HepG2 (cell line): ENCODE data around the gene TATDN3. TPM values are rescaled to one million over a fixed set of nuclear protein-coding genes. Genes with fewer than 3 reads are reported as not detected.
A peak's percentile ranks its signal among the peaks of the same experiment; 100 is the strongest.

Experiments used
- ARHGAP35 ChIP-seq: sonication (generic); formaldehyde crosslinking; IDR thresholded peaks from 2 replicates; pipeline ENCODE4 v1.9.0; 2022; ENCODE audit warnings: mild to moderate bottlenecking, inconsistent platforms, moderate library complexity, missing genetic modification reagents, borderline replicate concordance
- BCLAF1 ChIP-seq: fragments of 450-650 bp; IDR thresholded peaks from 2 replicates; pipeline ENCODE4 v1.6.1; 2017; ENCODE audit warnings: mild to moderate bottlenecking
- DMAP1 ChIP-seq: IDR thresholded peaks from 2 replicates; pipeline ENCODE4 v1.6.1; 2016
- E2F5 ChIP-seq: sonication (generic); formaldehyde crosslinking; conservative IDR thresholded peaks from 2 replicates; pipeline ENCODE4 v1.4.0; 2020; ENCODE audit warnings: missing genetic modification reagents
- GATA4 ChIP-seq: sonication (generic); IDR thresholded peaks from 2 replicates; pipeline ENCODE4 v1.6.1; 2016; ENCODE audit warnings: antibody characterized with exemption, low read depth, borderline replicate concordance
- HDAC1 ChIP-seq: sonication (generic); formaldehyde crosslinking; IDR thresholded peaks from 2 replicates; pipeline ENCODE4 v1.5.1; 2020; ENCODE audit warnings: mild to moderate bottlenecking, missing genetic modification reagents
- KLF16 ChIP-seq, 2 experiments: sonication (generic) in 1 of 2; formaldehyde crosslinking in 1 of 2; IDR thresholded peaks; 2 replicates each; pipeline versions ENCODE4 v1.6.1 to v1.8.0; 2016 to 2023; ENCODE audit warnings: missing genetic modification reagents in 2 of 2, missing compliant biosample characterization in 1 of 2
- KLF9 ChIP-seq: IDR thresholded peaks from 2 replicates; pipeline ENCODE4 v1.6.1; 2016; ENCODE audit warnings: low read depth
- NPAS2 ChIP-seq: sonication (generic); formaldehyde crosslinking; IDR thresholded peaks from 2 replicates; pipeline ENCODE4 v1.8.0; 2022; ENCODE audit warnings: mild to moderate bottlenecking, missing genetic modification reagents, borderline replicate concordance
- RFX5 ChIP-seq: IDR thresholded peaks from 2 replicates; pipeline ENCODE4 v1.6.1; 2011; ENCODE audit warnings: low read depth, low read length, improper control_type of control experiment
- SAFB2 ChIP-seq: sonication (generic); formaldehyde crosslinking; IDR thresholded peaks from 2 replicates; pipeline ENCODE4 v1.5.1; 2020; ENCODE audit warnings: missing genetic modification reagents, low read depth, mild to moderate bottlenecking, borderline replicate concordance
- SNAI1 ChIP-seq: sonication (generic); formaldehyde crosslinking; IDR thresholded peaks from 2 replicates; pipeline ENCODE4 v1.5.0; 2020; ENCODE audit warnings: mild to moderate bottlenecking, missing genetic modification reagents, borderline replicate concordance
- SNAPC2 ChIP-seq: sonication (generic); formaldehyde crosslinking; IDR thresholded peaks from 2 replicates; pipeline ENCODE4 v1.8.1; 2022; ENCODE audit warnings: mild to moderate bottlenecking, missing genetic modification reagents
- SP2 ChIP-seq: sonication (generic); formaldehyde crosslinking; IDR thresholded peaks from 2 replicates; pipeline ENCODE4 v1.5.1; 2020; ENCODE audit warnings: mild to moderate bottlenecking, missing genetic modification reagents
- SRSF9 ChIP-seq: fragments of 200-400 bp; formaldehyde crosslinking; IDR thresholded peaks from 2 replicates; pipeline ENCODE4 v1.6.1; 2018; ENCODE audit warnings: borderline replicate concordance, mild to moderate bottlenecking, low read depth, low read length; ENCODE audit not compliant: insufficient read depth, poor library complexity, severe bottlenecking
- SUZ12 ChIP-seq: fragments of 150-350 bp; IDR thresholded peaks from 2 replicates; pipeline ENCODE4 v1.6.1; 2014; ENCODE audit warnings: low read depth, low read length
- ZBTB49 ChIP-seq: sonication (generic); formaldehyde crosslinking; IDR thresholded peaks from 2 replicates; pipeline ENCODE4 v1.4.0; 2020; ENCODE audit warnings: missing genetic modification reagents, borderline replicate concordance
- ZNF256 ChIP-seq: sonication (generic); formaldehyde crosslinking; conservative IDR thresholded peaks from 2 replicates; pipeline ENCODE4 v1.4.0; 2020; ENCODE audit warnings: missing genetic modification reagents
- ZNF331 ChIP-seq: sonication (generic); formaldehyde crosslinking; IDR thresholded peaks from 2 replicates; pipeline ENCODE4 v1.4.0; 2020; ENCODE audit warnings: missing genetic modification reagents
- ZNF350 ChIP-seq: sonication (generic); formaldehyde crosslinking; IDR thresholded peaks from 2 replicates; pipeline ENCODE4 v1.4.0; 2020; ENCODE audit warnings: mild to moderate bottlenecking, low read depth, missing genetic modification reagents, borderline replicate concordance
- ZNF441 ChIP-seq: sonication (generic); formaldehyde crosslinking; IDR thresholded peaks from 2 replicates; pipeline ENCODE4 v1.7.0; 2021; ENCODE audit warnings: missing genetic modification reagents, borderline replicate concordance
- ZNF672 ChIP-seq: sonication (generic); formaldehyde crosslinking; IDR thresholded peaks from 2 replicates; pipeline ENCODE4 v1.8.1; 2022; ENCODE audit warnings: missing genetic modification reagents
- ZNF747 ChIP-seq: sonication (generic); formaldehyde crosslinking; IDR thresholded peaks from 2 replicates; pipeline ENCODE4 v1.8.1; 2023; ENCODE audit warnings: missing genetic modification reagents, mild to moderate bottlenecking, borderline replicate concordance
- ZNF850 ChIP-seq: sonication (generic); formaldehyde crosslinking; conservative IDR thresholded peaks from 2 replicates; pipeline ENCODE4 v1.9.0; 2021; ENCODE audit warnings: mild to moderate bottlenecking, missing genetic modification reagents
- polyA plus RNA-seq, 8 experiments: library from polyadenylated mRNA; depleted of rRNA in 3 of 8; stranded (reverse) in 7 of 8; unstranded in 1 of 8; fragments of >200 nt; fragmentation: Illumina TruSeq in 4 of 8; extraction: Trizol in 4 of 8; gene quantifications; 2 replicates each; pipeline versions ENCODE4 v1.2.1 to v1.2.3, GENCODE V29; 2011 to 2016; ENCODE audit warnings: low read depth in 4 of 8, missing spikeins in 1 of 8, mixed read lengths in 1 of 8; ENCODE audit not compliant: insufficient read depth in 1 of 8
- total RNA-seq, 5 experiments: library from RNA; depleted of rRNA; stranded (reverse); fragments of >200 nt; fragmentation: Illumina TruSeq; extraction: Trizol; gene quantifications; 2 replicates each; pipeline ENCODE4 v1.2.3, GENCODE V29; 2016; ENCODE audit warnings: low read depth in 1 of 5

TATDN3 gene
- total and polyA plus RNA-seq, 2 of the 13 experiments (the other 11 are each of a cell fraction or from before 2014, with no cell fraction given): 7.3 to 8.6 TPM

GRCh38 chr1:212857992-212858460, 66.3 kb downstream of the TATDN3 start, which contains the start of gene FLVCR1 (continued):
- TF ChIP-seq ZNF672 (CRISPR knock-in tag): no peak
- TF ChIP-seq E2F5 (CRISPR knock-in tag): 0 out of 2 replicates have a peak, but pooled peaks have one; percentile 40
- peak; percentile 76 for TF ChIP-seq RFX5
- no peak for TF ChIP-seq ZNF850 (CRISPR knock-in tag)
- TF ChIP-seq KLF9 (CRISPR knock-in tag): 0 out of 2 replicates have a peak, but pooled peaks have one; percentile 25
- TF ChIP-seq SNAI1 (CRISPR knock-in tag): peak; percentile 65
- no peak for TF ChIP-seq SRSF9
- TF ChIP-seq SAFB2 (CRISPR knock-in tag): peak; percentile 63; the same call in 1 of the 2 replicates
- TF ChIP-seq KLF16 (CRISPR knock-in tag; IDR thresholded peaks at IDR 0.05): peak in 1 of 2 experiments; percentile 57; a peak in 1 of 4 replicates
- TF ChIP-seq GATA4: peak; percentile 59; the same call in 1 of the 2 replicates
- no peak for TF ChIP-seq ZNF256 (CRISPR knock-in tag)
- TF ChIP-seq NPAS2 (CRISPR knock-in tag): no peak
- TF ChIP-seq DMAP1 (CRISPR knock-in tag): peak; percentile 89
- no peak for TF ChIP-seq ARHGAP35 (CRISPR knock-in tag)
- no peak for TF ChIP-seq SUZ12
- no peak for TF ChIP-seq BCLAF1
- TF ChIP-seq ZBTB49 (CRISPR knock-in tag): no peak
- TF ChIP-seq ZNF747 (CRISPR knock-in tag): peak; percentile 52
- no peak; the same call in 1 of the 2 replicates for TF ChIP-seq SNAPC2 (CRISPR knock-in tag)
- TF ChIP-seq SP2 (CRISPR knock-in tag): peak; percentile 83
- TF ChIP-seq ZNF331: no peak
- peak; percentile 61; the same call in 1 of the 2 replicates for TF ChIP-seq ZNF441 (CRISPR knock-in tag)
- TF ChIP-seq HDAC1 (CRISPR knock-in tag): peak; percentile 78
- peak; percentile 69; the same call in 1 of the 2 replicates for TF ChIP-seq ZNF350 (CRISPR knock-in tag)
